LHCN-M2 (cell line): ENCODE data around the gene NRG2. TPM values are rescaled to one million over a fixed set of nuclear protein-coding genes. Genes with fewer than 3 reads are reported as not detected.
A peak's percentile ranks its signal among the peaks of the same experiment; 100 is the strongest.

Experiments used
- DNase-seq: peaks from one replicate; pipeline ENCODE4 v3.0.0-alpha.2; 2012; ENCODE audit warnings: low read depth
- total RNA-seq: library from RNA; depleted of rRNA; stranded (reverse); fragments of >200 nt; gene quantifications from 2 replicates; pipeline ENCODE4 v1.2.3, GENCODE V29; 2014

Gene NRG2
- total RNA-seq, 1 experiment from 2014 or later = not detected

DNA sequence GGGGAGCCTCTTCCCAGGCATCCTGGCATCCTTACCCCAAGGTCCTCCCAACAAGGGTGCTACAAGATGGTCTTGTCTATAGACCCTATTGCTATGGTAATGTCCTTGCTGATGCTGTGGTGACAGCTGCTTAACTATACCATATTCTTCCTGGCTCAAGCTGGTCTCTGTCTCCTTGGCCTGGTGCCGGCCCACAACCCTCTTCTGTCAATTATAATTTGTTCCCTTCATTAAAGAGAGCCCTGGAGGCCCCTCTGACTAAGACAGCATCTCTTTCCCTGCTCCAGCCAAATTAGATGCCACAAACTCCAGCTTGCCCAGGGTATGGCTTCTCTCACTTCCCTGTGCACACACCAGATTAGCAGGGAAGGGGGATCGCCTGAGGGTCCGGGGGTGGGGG lies 160.8 kb downstream of the NRG2 start:
- DNase-seq = no peak

DNA sequence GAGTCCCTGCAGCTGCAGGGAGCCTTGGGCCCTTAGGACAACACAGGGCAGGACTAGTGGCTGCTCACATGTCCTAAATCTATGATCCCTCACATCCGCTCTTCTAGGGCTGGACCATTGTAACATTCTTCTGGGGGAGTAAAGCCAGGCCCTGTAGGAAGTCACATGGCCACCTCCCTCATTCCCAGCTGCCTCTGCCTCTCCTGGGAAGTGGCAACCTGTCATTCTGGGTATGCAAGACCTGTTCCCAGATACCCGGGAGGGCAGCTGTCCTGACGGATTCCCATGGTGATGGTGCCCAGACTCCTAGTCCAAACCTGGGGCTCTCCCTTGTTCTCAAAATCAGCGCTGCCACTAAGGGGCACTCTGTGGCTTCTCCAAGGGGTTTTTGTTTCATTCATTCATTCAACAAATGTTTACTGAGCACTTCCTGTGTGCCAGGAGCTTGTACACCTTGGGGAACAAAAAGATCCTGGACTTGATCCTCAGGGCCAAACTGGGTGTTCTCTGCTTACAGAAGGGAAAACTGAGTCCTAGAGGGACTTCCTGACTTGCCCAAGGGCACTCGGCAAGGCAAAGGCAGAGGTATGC lies 161.9 kb downstream of the NRG2 start:
- DNase-seq = no peak

DNA sequence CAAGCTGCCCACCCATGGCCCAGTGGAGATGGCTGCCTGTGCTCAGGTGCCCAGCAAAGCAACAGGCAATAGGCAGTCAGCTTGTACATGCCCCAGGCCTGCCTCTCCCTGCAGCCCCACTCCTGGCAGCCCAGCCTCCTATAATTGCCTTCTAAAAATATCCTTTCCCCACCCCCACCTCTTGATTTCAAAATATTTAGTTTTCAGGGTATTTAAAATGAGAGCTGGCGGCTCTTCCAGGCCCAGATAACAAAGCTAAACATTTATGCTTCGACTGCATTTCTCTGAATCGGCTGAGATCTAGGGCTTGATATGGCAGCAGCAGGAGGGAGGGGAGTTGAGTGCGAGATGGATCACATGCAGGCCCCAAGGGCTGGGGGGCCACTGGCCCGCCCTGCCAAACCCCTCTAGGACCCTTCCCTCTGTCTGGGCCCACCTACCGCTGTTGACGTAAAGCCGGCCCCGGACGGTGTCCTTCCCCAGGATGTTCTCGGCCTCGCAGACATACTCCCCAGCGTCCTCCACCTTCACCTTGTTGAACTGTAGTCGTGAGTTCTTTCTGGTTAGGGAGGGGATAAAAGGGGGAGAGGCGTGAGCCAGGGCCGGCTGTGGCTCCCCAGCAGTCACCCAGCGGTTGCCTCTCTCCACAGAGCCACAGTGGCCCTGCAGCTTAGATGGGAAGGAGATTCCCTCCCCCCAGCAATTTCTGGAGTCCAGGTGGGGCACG lies 162.5 kb downstream of the NRG2 start:
- DNase-seq = no peak

DNA sequence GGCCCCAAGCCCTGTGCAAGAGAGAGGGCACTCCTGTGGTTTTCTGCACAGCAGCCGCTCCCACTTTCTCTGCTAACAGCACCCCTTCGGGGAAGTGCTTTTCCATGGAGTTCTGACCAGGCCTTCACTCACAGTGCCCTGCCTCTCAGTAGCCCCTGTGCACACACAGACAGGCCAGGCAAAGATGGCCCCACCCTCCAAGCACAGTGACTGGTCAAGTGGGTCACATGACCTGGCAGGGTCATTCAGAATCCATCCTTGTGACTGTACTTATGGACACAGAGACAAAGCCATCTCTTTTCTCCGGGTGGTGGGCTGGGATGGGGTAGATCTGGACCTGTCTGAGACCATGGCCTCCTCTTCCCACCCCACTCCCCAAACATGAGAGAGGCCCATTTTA lies 165.0 kb downstream of the NRG2 start:
- no peak for DNase-seq

DNA sequence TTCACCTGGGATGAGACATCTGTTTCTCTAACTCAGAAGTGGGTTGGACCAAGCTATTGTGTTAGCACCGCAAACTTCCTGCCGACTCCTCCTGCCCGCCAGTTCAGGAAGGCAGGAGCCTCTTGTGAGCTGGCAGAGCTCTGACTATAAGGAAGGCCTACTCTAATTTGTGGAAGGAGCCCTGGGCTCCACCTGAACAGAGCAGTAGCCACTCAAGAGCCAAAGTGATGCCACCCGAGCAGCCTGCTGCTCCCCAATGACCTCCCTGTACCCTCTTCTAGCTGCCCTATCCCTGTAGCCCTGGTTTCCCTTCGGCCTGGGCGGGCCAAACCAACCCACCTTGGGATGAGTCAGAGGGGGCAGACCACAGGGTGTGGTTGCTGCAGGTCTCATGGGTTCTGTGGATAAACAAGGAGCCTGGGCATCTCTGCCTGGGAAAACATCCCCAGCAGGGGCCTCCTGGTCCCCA lies 165.9 kb downstream of the NRG2 start:
- DNase-seq = no peak

DNA sequence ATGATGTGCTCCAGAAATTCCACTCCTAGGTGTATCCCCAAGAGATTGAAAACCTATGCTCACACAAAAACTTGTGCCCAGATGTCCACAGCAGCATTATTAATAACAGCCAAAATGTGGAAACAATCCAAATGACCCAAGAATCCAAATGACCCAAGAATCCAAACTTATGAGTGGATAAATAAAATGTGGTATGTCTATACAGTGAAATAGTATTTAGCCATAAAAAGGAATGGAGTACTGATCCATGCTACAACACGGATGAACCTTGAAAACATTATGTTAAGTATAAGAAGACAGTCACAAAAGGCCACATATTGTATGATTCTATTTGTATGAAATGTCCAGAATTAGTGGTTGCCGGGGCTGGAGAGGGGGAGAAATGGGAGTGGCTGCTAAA lies 167.1 kb downstream of the NRG2 start:
- no peak for DNase-seq

DNA sequence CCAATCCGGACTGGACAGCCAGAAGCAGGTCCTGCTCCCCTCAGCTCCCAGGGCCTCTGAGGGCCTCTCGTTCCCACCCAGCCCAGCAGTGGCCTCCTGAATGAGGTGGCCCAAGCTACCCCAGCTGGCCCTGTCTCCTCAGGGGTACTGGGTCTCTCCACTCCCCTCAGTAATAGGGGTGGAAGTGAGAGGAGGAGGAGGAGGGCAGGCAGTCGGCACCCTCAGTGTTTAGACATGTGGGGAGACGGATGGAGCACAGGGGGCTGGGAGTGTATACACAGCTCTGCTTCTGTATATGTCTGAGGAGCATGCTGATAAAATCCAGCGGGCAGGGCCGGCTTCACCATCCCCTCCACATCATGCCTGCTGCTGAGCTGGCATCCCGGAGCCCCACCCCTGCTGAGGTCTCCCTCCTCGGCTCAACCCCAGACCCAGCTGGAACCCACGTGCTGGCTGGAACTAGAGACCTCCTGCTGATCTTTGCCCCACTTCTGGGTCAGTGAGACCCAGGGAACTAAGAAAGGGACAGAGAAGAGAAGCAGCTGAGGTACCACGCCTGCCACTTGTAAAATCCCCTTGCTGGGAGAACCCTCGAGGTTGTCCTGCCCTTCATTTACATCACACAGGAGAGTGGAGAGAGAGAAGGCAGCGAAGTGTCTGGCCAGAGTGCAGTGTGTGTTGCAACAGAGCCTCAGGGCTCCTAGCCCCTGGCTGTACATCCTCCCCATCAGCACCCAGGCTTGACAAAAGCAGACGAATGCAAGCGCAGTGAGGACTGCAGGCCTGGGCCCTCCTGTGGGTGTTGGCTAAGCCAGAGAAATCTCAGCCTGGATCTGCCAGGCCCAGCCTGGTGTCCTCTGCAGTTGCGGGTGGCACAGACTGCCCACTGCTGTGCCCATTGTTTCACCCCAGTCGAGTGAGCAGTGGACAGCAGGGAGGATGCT lies 170.0 kb downstream of the NRG2 start:
- DNase-seq = no peak

DNA sequence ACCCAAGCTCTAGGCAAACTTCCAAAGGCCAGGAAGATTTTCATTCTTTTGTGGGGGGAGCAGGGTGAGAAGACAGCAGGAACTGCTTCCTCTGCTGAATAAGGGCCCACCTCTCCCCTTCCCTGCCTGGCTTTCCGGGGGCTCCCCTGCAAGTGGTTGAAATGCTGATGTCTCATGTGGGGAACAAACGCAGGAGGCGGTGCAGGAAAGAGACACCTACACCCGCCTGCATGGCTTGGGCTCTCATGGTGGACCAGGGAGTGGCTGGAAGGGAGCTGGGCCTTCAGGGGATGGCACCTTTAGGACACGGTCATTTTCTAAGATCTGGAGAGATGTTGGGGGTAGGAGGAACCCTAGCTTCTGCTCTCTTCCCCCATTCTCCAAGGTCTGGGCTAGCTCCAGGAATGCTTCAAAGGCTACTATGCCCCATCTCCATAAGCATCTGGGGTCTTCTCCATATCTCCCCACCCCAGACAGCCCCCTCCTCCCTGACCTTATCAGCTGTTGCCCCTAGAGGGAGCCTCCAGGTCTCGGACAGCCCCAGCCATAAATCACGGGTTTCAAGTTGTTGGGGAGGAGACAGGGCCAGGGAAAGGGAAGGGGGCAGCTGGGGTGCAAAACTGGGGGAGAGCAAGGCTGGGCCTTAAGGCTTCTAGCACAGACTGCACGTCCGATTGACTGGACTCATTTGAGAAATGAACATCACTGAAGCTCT lies 170.9 kb downstream of the NRG2 start:
- DNase-seq = no peak

DNA sequence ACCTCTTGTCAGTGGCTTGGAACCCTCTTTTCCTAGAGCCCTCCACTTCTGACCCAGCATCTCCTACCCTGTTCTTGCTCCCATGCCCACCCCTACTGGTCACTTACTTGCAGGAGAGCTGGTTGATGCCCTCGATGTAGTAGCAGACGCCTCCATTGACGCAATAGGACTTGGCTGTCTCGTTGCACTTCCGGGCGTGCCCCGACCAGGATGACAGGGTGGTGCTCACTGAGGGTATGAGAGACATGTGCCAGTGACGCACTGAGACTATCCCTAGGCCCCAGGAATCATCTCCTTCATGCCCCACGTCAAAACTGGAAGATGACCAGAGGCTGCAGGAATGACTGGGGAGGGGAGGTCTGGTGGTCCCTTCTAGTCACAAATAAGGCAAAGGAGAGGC lies 171.5 kb downstream of the NRG2 start:
- DNase-seq = no peak

DNA sequence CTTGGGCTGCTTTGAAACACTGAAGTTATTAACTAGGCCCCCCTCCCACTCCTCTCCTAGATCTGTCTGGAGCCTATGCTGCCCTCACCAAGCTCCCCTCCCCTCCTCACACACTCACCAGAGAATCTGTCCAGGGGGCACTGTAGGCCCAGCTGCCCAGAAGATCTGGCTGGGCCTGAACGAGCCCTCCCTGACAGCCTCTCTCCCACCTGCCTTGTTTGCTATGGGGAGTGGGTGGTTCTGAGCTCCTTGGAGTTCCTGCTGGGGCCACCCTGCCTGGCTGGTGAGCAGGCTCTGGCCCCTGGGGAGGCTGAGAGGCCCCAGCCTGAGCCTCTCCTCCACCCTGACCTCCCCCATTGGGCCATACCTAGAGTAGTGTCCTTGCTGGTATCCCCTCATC lies 172.4 kb downstream of the NRG2 start:
- DNase-seq = no peak

DNA sequence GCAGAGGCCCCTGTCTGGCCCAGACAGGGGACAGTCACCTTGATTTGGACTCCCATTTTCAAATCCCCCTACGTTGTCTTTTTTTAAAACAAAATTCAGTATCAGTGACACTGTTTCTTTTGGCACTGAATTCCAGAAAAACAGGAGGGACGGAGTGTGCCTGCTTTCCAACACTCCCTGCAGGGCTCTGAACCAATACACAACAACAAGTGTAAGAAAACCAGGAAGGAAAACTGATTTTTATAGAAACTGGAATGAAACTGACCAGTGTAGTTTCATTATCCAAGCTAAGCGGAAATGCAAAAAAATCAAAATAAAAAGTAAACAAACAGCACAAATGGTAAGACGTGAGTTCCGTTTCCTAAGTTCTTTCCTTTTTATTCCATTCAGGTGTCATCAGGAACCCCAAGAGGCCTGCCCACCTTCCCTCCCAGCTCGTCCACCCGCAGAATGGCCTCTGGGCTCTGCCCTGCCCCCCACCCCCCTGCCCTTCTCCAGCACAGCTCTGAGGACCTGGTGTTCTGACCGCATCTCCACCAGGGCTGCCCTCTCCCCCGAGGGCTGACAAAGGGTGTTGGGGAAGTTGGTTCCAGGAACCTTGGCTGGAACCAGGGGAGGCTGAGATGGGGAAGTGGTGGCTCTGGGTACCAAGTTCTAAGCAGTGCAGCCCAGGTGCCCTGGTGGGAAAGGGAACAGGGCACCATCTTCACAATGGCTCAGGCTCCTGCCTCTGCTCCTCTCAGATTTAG lies 173.9 kb downstream of the NRG2 start:
- DNase-seq = no peak

DNA sequence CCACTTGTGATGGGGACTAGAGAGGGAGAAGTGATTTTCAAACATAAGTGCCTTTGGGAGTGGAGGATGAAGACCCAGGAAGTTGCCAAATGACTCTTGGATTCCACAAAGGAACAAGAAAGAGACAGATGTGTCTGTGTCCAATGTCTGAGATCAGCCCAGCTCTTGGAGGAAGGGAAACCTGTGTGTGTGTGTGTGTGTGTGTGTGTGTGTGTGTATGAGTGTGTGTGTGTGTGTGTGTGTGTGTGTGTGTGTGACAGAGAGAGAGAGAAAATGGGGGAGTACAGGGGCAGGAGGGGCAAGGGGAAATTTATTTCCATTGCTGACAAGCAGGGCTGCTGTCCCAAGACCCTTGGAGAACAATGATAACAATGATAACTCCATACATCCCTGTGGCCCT lies 175.5 kb downstream of the NRG2 start:
- no peak for DNase-seq

DNA sequence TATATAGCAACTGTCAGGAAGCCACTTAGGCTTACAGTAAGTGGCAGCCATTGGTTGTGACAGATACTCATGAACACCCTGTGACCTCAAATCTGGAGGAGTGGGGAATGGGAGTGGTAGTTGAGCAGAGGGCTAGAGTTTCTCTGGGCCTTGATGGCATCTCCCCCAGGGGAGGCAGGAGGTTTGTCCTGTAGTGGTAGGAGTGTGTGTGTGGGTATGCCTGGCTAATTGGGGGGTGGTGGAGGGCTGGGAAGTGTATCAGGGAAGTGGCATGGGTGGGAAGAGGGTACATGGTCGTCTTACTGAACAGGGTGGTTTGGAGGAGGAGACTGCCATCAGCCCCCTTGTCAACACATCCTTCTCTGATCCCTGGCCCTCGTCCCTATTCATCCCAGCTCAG lies 176.0 kb downstream of the NRG2 start:
- DNase-seq = no peak

DNA sequence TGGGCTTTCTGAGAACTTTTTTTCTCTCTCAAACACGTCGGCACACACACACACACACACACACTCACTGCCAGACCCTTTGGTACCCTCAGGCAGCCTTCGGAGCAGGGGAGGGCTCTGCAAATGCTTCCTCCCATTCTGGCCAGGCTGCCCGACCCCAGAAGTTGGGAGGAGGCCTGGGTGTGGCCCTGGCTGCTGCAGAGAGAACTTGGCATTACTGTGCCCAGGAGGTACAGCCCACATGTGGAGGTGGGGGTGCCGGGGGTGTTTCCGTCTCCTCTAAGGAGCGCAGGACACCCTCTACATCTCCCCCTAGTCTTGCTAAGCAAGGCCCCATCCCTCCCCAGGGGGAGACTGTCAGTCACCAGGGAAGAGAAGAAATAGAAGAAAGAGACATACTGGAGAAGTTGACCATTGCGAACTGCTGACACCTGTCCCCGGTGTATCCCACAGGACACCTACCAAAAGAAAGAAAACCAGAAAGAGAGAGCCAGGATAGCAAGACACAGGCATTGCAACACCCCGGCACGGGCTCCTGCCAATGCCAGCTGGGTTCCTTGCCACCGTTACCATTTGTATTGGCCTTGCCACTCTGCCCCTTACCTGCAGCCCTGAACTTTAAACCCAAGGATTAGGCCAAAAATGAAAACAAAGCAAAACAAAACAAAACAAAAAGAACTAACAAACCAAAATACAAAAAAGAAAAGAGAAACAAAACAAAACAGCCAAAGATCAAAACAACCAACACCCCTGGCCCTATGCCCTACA lies 178.2 kb downstream of the NRG2 start:
- DNase-seq = no peak

DNA sequence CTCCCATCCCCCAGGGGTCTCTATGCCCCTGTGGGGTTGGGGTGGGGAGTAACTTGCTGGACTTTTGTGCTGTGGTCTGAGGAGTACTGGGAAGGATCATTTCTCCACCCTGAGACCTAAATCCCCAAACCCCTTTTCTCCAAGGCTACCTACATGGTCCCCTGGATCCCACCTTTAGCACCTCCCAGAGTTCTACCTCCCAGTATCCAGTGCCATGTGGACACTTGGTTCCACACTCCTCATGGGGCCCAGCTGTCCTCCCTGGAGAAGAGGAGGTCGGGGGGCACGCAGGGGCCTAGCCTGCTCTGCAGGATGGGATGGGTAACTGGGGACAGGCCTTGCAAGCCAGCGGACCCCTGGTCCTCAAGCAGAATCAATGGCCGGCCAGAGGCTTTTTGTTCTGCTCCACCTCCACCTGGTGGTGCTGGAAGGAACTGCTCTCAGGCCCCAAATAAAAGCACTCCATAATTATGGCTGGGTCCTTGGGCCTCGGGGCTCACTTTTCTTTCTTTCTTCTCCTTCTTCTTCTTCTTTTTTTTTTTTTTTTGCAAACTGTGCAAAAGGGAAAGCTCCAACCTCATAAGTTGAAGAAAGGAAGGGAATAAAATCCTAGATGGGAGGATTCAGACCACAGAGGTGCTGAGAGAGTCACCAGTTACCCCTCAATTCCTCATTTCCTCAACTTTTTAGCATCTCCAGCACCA lies 179.1 kb downstream of the NRG2 start:
- DNase-seq = peak; percentile 31

DNA sequence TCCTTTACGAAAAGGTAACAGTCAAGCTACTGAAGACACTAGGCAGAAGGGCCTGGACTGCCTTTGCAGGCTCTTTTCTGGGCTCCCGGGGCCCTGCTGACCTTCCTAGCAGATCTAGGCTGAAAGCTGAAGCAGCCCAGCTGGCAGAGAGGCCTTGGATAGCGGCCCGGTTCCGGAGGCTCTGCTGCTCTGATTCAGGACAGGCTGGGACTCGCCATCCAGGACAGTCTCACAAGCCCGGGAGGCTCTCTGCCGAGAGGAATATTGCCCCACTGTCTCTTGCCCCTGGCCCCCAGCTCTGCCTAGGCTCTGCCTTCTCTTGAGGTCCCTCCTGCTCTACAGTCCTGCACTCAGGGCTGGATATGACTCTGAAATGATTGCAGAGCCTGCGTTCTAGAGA lies 179.7 kb downstream of the NRG2 start:
- no peak for DNase-seq

DNA sequence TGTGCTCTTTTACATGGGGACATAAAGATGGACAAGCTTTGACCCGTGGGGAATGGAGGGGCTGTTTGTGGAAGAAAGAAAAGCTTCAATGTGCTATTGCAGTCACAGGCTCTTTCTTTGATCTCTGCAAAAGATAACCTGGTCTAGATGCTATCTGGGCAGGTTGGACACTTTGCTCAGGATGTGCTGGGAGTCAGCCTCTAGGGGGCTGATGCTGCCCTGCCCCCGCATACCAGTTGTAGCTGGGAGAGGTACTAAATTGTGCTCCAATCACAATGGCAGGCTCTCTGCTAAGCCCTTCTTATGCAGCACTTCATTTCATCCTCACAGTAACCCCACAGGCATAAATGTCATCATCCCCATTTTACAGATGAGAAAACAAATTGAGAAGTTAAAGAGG lies 180.3 kb downstream of the NRG2 start:
- DNase-seq = no peak

DNA sequence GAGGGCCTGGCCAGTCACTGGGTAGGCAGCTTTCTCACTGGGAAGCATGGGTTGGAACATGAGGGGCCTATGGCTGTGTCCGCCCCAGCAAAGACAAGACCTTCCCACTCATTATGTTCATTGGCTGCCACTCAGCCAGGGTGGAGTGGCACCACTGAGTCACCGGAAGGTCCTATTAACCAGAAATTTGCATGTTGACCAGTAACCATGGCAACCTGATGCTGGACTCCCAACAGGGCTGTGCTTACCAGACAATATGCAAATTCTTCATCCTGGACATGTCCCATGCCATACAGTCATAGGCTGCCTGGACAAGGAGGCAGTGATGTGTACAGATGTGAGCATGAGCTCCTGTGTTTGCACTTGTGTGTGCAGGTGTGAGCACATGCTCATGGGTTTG lies 180.8 kb downstream of the NRG2 start:
- peak; percentile 46 for DNase-seq

DNA sequence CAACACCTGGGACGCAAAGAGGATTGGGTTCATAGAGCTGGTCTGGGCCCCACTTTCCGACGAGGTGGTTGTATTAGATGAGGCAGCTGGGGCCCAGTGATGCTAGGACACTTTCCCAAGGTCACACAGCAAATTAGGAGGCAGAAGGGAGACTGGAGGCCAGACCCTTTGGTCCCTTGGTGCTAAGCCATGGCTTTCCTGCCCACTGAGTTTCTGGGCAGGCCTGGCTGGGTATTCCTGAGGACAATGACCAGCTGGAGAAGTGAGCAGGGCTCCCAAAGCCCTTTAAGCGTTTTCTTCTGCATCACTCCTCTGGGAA lies 181.3 kb downstream of the NRG2 start:
- DNase-seq = no peak
